GM23248 (cell line): ENCODE data around the gene SH3PXD2A.

ENCODE experiments used
- EZH2 ChIP-seq: fragments of 200-600 bp; sonication (generic); IDR thresholded peaks from 2 replicates; pipeline ENCODE4 v1.6.1; 2018; ENCODE audit warnings: antibody characterized with exemption, mild to moderate bottlenecking; ENCODE audit not compliant: insufficient read depth, poor library complexity, severe bottlenecking
- EZH2phosphoT487 ChIP-seq: fragments of 200-600 bp; sonication (generic); IDR thresholded peaks from 2 replicates; pipeline ENCODE4 v1.6.1; 2018; ENCODE audit warnings: antibody characterized with exemption, moderate library complexity, mild to moderate bottlenecking, low read depth; ENCODE audit not compliant: insufficient read depth

DNA sequence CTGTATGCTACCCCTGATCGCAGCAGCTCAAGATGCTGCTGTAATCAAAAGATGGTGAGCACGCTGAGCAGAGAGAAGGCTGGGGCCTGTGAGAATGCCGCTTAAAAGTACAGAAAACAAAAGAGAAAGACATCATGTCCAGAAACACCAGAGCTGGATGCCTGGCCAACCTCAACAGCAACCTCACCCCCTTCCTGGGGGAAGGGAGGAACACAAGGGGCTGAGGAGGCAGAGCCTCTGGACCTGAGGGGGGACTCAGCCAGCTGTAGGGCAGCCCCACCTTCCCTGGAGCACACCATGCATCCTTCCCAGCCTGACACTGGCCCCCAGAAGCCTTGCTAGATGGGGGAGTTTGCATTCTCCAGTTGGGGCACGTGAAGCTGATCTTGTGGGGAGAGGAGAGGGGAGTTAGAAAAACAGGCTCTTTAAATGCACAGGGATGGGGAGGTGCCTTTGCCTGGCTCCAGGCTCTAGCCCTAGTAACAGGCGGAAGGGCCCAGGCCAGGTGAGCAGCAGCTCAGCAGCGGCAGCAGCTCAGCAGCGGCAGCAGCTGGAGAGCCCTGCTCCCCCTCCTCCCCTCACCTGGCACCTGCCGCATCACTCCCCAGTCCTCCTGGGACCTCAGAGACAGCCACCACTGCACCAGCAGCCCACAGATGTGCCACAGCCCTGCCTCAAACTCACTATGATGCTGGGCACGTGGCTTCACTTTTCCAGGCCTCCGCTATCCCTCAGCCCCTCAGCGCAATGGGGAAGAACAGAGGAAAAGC, 205.5 kb downstream of the SH3PXD2A start:
- no peak for TF ChIP-seq EZH2
- TF ChIP-seq EZH2phosphoT487: no peak
